HEK293T (cell line): ENCODE results near the gene TNRC18.

ENCODE experiments used
- ARNT ChIP-seq: fragments of 450-650 bp; IDR thresholded peaks from 2 replicates; pipeline ENCODE4 v1.6.1; 2017; ENCODE audit warnings: mild to moderate bottlenecking
- BHLHE40 ChIP-seq: fragments of 450-650 bp; IDR thresholded peaks from 2 replicates; pipeline ENCODE4 v1.6.1; 2016; ENCODE audit warnings: mild to moderate bottlenecking, moderate library complexity, borderline replicate concordance
- ELF4 ChIP-seq: fragments of 450-650 bp; IDR thresholded peaks from 2 replicates; pipeline ENCODE4 v1.6.1; 2017; ENCODE audit warnings: antibody characterized with exemption
- FOXA1 ChIP-seq: fragments of 450-650 bp; IDR thresholded peaks from 2 replicates; pipeline ENCODE4 v1.6.1; 2016; ENCODE audit warnings: mild to moderate bottlenecking
- FOXM1 ChIP-seq: fragments of 450-650 bp; IDR thresholded peaks from 2 replicates; pipeline ENCODE4 v1.6.1; 2017; ENCODE audit warnings: mild to moderate bottlenecking, borderline replicate concordance
- SP1 ChIP-seq: fragments of 450-650 bp; IDR thresholded peaks from 2 replicates; pipeline ENCODE4 v1.6.1; 2017
- TF ChIP-seq, protein P1 (sequence below): fragments of 450-650 bp; IDR thresholded peaks from 2 replicates; pipeline ENCODE4 v1.6.1; 2016

DNA sequence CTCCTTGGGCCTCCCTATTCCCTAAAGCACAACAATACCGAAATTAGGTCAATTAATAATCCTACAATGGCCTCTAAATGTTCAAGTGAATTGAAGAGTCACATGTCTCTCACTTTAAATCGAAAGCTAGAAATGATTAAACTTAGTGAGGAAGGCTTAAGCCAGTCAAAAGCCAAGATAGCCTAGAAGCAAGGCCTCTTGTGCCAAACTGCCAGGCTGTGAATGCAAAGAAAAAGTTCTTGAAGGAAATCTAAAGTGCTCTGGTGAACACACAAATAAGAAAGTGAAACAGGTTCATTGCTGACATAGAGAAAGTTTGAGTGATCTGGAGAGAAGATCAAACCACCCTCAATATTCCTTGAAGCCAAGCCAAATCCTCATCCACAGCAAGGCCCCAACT, 83.7 kb downstream of the TNRC18 start:
- TF ChIP-seq ARNT: no peak
- no peak for TF ChIP-seq BHLHE40
- no peak for TF ChIP-seq ELF4
- TF ChIP-seq, protein P1, sequence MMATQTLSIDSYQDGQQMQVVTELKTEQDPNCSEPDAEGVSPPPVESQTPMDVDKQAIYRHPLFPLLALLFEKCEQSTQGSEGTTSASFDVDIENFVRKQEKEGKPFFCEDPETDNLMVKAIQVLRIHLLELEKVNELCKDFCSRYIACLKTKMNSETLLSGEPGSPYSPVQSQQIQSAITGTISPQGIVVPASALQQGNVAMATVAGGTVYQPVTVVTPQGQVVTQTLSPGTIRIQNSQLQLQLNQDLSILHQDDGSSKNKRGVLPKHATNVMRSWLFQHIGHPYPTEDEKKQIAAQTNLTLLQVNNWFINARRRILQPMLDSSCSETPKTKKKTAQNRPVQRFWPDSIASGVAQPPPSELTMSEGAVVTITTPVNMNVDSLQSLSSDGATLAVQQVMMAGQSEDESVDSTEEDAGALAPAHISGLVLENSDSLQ: no peak
- TF ChIP-seq SP1: no peak
- TF ChIP-seq FOXM1: no peak
- no peak for TF ChIP-seq FOXA1
